Mammary epithelial cell (primary cell): ENCODE data around the gene SLC9A4.

Experiments
- CTCF ChIP-seq, 2 donors: IDR thresholded peaks in 1 of 2; conservative IDR thresholded peaks in 1 of 2; 2 replicates each; pipeline ENCODE4 v1.5.1; 2011 to 2012; ENCODE audit warnings: inconsistent platforms in 2 of 2, low read length in 2 of 2, mild to moderate bottlenecking in 2 of 2, control low read depth in 1 of 2, low read depth in 1 of 2; ENCODE audit not compliant: insufficient read depth in 1 of 2; ENCODE audit errors: extremely low read depth in 1 of 2
- EZH2 ChIP-seq: IDR thresholded peaks from 2 replicates; pipeline ENCODE4 v1.6.1; 2012; ENCODE audit warnings: low read length, inconsistent platforms, borderline replicate concordance

- TF ChIP-seq CTCF (conservative IDR thresholded peaks at IDR 0.05 in 1 of 2, IDR thresholded peaks at IDR 0.05 in 1 of 2; ENCODE audit: extremely low read depth in 1 of 2, insufficient read depth in 1 of 2, low read depth in 1 of 2, low read length in 2 of 2), result no peak
- TF ChIP-seq EZH2, result no peak
Observed at GRCh38 chr2:102513355-102513939, 40.4 kb downstream of the SLC9A4 start.
